Measurements from ENCODE around the gene ATP6V1B1. TPM values are rescaled to one million over a fixed set of nuclear protein-coding genes. Genes with fewer than 3 reads are reported as not detected.

The ATP6V1B1 gene
- total RNA-seq, 1 donor from 2014 or later = not detected

GRCh38 chr2:70931376-70932000 lies 4.2 kb upstream of the ATP6V1B1 start:
- no peaks in the 10 kb centered on the region for H3K9me3 ChIP-seq (replicated peaks)
- intact Hi-C loops (cut with micrococcal nuclease) = no loop called here
- TF ChIP-seq CTCF (IDR thresholded peaks at IDR 0.05; ENCODE audit: borderline replicate concordance) = no peak
- DNase-seq = no peak
- no peak overlapping the region for H3K27ac ChIP-seq (replicated peaks)
- H3K27me3 ChIP-seq (ENCODE audit: low read depth) = peaks cover 27% of the 10 kb centered on the region
- H3K4me1 ChIP-seq = no peaks in the 10 kb centered on the region
- H3K36me3 ChIP-seq = no peaks in the 10 kb centered on the region
- no peak overlapping the region for H3K4me3 ChIP-seq

GRCh38 chr2:70932631-70933230 lies 3.0 kb upstream of the ATP6V1B1 start:
- no peaks in the 10 kb centered on the region for H3K36me3 ChIP-seq
- no peak for DNase-seq
- intact Hi-C loops (cut with micrococcal nuclease) = no loop called here
- no peaks in the 10 kb centered on the region for H3K9me3 ChIP-seq (replicated peaks)
- no peaks in the 10 kb centered on the region for H3K4me1 ChIP-seq
- H3K27me3 ChIP-seq (ENCODE audit: low read depth) = peaks cover 33% of the 10 kb centered on the region
- TF ChIP-seq CTCF (IDR thresholded peaks at IDR 0.05; ENCODE audit: borderline replicate concordance) = no peak
- no peak overlapping the region for H3K27ac ChIP-seq (replicated peaks)
- no peak overlapping the region for H3K4me3 ChIP-seq

- Histone ChIP-seq H3K27me3 (ENCODE audit: low read depth) (peaks cover 55% of the 10 kb centered on the region), H3K4me3 (no peak overlapping the region), H3K27ac (replicated peaks) (no peak overlapping the region), H3K9me3 (replicated peaks) (no peaks in the 10 kb centered on the region), H3K36me3 (no peaks in the 10 kb centered on the region), H3K4me1 (no peaks in the 10 kb centered on the region)
- DNase-seq = no peak
- intact Hi-C loops (cut with micrococcal nuclease) = no loop called here
- TF ChIP-seq CTCF (IDR thresholded peaks at IDR 0.05; ENCODE audit: borderline replicate concordance) = no peak
Observed at GRCh38 chr2:70934981-70935380, 719 bp upstream of the ATP6V1B1 start.

- H3K27me3 ChIP-seq (ENCODE audit: low read depth) = peaks cover 66% of the 10 kb centered on the region
- intact Hi-C loops (cut with micrococcal nuclease) = no loop called here
Observed at GRCh38 chr2:70936165-70936978, 672 bp downstream of the ATP6V1B1 start.

More at GRCh38 chr2:70936165-70936978, 672 bp downstream of the ATP6V1B1 start:
- no peaks in the 10 kb centered on the region for H3K4me1 ChIP-seq
- H3K4me3 ChIP-seq = no peak overlapping the region
- no peaks in the 10 kb centered on the region for H3K9me3 ChIP-seq (replicated peaks)
- H3K27ac ChIP-seq (replicated peaks) = no peak overlapping the region
- no peaks in the 10 kb centered on the region for H3K36me3 ChIP-seq
- no peak for TF ChIP-seq CTCF (IDR thresholded peaks at IDR 0.05; ENCODE audit: borderline replicate concordance)
- DNase-seq = no peak
